Epithelial cell of proximal tubule (primary cell): Measurements from ENCODE around the gene ASB4. TPM values are rescaled to one million over a fixed set of nuclear protein-coding genes. Genes with fewer than 3 reads are reported as not detected.

Experiments
- DNase-seq: peaks from one replicate; pipeline ENCODE4 v3.0.0-alpha.2; 2011; ENCODE audit warnings: low read depth
- H3K4me3 ChIP-seq: 2 replicates; pipeline ENCODE4 v1.5.1; 2011; ENCODE audit warnings: low read depth, mild to moderate bottlenecking, low read length
- total RNA-seq: library from RNA; depleted of rRNA; stranded (reverse); fragments of >200 nt; gene quantifications from 2 replicates; pipeline ENCODE4 v1.2.3, GENCODE V29; 2015
- TF ChIP-seq, protein P1 (sequence below): conservative IDR thresholded peaks from 2 replicates; pipeline ENCODE4 v1.5.1; 2012; ENCODE audit warnings: low read depth, mild to moderate bottlenecking, low read length

The ASB4 gene
- total RNA-seq, 1 donor from 2014 or later: 0.17 TPM

DNA sequence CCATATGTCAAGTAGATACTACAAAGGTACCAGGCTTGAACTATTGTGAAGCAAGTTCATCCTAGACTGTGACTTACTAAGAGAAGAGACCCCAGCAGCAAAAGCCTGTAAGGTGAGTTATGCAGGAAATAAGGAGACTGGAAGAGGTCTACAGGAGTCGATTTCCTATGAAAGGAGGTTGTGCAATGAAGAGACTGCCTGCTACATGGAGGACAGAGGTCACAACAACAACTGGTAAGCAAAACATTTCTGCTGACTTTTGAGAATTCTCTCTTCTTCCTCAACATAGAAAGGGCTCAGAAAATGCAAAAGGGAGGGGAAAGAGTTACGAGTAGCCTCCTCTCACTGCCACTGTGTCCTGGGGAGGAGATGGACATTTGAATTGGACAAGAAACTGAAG, 68.2 kb downstream of the ASB4 start:
- H3K4me3 ChIP-seq: no peak overlapping the region
- DNase-seq: no peak
- TF ChIP-seq, protein P1, sequence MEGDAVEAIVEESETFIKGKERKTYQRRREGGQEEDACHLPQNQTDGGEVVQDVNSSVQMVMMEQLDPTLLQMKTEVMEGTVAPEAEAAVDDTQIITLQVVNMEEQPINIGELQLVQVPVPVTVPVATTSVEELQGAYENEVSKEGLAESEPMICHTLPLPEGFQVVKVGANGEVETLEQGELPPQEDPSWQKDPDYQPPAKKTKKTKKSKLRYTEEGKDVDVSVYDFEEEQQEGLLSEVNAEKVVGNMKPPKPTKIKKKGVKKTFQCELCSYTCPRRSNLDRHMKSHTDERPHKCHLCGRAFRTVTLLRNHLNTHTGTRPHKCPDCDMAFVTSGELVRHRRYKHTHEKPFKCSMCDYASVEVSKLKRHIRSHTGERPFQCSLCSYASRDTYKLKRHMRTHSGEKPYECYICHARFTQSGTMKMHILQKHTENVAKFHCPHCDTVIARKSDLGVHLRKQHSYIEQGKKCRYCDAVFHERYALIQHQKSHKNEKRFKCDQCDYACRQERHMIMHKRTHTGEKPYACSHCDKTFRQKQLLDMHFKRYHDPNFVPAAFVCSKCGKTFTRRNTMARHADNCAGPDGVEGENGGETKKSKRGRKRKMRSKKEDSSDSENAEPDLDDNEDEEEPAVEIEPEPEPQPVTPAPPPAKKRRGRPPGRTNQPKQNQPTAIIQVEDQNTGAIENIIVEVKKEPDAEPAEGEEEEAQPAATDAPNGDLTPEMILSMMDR: no peak

DNA sequence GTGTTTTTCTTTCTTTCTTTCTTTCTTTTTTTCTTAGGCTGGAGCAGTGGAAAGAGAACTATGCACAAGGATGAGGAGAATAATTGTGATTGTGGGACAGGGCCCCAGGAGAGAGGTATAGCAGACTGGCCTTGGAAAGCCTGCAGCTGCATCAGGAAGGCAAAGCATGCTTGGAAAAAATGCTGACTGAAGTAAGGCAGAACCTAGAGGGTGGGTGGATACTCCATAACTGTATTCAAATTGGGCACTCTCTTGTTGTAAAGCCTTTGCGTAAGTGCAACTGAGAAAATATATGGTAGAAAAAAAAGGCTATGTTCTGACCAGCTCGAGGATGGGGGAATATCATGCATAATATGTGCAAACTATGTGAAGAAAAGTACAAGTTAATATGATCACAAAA, 71.0 kb downstream of the ASB4 start:
- H3K4me3 ChIP-seq: no peak overlapping the region
- DNase-seq: no peak
- TF ChIP-seq, protein P1: no peak

DNA sequence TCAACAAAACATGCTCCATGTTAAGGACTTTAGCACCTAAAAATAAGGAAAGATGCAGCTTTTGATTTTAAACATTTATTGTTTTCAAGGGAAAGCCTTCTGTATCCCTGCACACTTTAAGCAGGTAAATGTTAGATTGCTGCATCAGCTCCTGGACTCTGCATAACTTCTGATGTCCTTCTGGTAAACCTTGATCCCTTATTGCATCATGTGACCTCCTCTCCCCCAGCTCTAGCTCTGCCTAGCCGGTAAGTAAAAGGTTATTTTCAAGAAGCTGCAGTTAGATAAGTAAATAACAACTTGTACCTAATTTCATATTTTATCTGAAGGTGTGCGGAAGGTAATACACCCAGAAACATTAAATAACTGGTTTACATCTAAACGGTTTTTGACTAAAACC, 73.1 kb downstream of the ASB4 start:
- TF ChIP-seq, protein P1: no peak
- no peak for DNase-seq

DNA sequence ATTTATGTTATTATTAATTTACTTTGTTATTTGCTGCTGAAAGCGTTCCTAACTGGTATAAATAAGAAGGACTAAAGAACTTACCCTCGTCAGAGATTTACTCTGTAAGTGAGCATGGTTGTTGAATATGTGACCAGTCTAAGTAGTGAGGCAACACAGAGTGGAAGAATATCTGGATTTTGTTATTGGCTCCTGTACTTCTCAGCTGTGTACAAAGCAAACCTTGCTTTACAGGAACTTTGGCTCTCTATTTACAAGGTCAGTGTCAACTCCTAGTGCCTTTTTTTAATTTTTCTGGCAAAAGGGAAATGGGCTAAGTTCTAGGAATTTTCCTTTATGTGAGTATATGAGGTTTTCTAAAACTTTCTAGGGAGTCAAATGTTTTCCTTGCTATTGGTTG, 74.9 kb downstream of the ASB4 start:
- no peak for DNase-seq
- TF ChIP-seq, protein P1: no peak

More for the DNA sequence above, 73.1 kb downstream of the ASB4 start:
- no peak overlapping the region for H3K4me3 ChIP-seq

DNA sequence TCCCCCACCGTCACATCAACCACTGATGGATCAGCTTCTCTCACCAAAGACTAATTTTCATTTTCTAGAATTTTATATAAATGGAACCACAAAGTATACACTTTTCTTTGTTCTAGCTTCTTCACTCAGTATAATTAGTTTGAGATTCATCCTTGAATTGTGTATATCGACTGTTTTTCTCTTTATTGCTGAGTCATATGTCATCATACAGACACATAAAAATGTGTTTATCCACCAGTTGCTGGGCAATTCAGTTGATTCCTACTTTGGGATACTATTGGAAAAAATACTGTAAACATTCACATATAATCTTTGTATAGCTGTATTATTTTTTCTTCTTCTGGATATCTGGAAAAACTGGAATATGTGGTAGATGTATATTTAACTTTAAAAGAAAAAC, 84.0 kb downstream of the ASB4 start:
- DNase-seq: no peak
- TF ChIP-seq, protein P1: no peak

More for the DNA sequence above, 74.9 kb downstream of the ASB4 start:
- H3K4me3 ChIP-seq: no peak overlapping the region

DNA sequence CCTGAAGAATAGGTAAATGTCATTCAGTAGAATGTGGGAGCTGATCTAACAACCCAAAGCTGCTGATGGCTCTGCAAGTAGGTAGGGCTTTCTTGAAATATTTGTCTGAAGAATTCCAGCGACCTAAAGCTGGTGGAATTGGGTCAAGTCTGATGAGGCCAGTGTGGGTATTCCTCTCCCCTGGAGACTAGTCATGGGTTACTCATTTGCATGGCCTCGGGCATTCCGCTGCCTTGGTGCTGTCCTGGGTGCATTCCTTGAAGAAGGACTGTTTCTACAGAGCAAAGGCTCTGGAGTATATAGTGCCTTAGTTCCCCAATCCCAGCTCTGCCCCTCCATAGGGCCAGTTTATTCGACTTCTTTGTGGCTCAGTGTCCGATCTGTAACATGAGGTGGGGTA, 91.4 kb downstream of the ASB4 start:
- H3K4me3 ChIP-seq: no peak overlapping the region
- peak; percentile 74 for DNase-seq
- TF ChIP-seq, protein P1: no peak

More for the DNA sequence above, 84.0 kb downstream of the ASB4 start:
- H3K4me3 ChIP-seq: no peak overlapping the region

DNA sequence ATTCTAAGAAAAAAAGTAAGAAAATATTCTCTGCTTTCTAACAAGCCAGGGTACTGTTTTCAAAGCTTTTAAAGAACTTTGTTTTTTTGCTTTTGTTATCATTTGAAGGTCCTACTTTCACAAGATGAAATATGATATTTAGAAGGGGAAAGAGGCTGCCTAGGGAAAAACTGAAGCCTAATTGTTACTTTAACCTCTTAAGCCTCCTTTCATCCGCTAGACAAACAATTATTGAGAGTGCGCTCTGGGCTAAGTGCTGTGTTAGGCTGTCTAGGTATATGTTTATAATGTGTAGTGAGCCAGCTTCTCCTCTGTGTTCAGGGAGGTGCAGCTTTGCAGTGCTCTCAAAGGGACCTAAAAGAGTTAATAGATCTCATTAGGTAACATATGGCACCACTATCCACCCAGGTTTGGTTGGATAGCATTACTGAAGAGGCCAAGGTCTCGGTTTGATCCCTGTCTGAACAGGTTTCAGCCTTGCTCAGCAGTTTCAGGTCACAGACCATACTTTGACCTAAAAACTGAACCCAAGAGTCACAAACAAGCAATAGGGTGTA, 92.6 kb downstream of the ASB4 start:
- H3K4me3 ChIP-seq: no peak overlapping the region

More for the DNA sequence above, 92.6 kb downstream of the ASB4 start:
- DNase-seq: no peak
- TF ChIP-seq, protein P1: no peak
